ENCODE results near the gene PGC.
"Not testable (repeated sequence)": the region's sequence is repeated elsewhere in the genome, so short reads cannot be mapped to it uniquely, and the experiment has no call there.

The PGC gene

DNA sequence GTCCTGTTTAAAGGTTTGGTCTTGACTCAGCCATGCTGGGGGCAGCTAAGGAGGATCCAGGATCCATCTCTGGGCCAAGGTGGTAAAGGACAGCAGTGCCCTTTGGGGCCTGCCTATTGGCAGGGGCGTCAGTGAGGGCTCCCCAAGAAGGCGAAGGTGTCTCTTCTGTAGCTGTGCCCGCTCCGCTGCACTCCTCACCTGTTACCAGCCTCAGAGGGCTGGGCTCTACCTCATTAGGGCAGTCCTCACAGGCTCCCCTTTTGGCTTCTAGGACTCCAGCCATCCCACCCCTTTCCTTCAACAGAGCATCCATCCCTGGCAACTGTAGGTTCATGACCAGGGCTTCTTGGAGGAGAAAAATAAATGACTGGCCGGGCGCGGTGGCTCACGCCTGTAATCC, 22.2 kb upstream of the PGC start:
- no peak for DNase-seq (ENCODE audit: extremely low spot score)
- TF ChIP-seq, protein P1, sequence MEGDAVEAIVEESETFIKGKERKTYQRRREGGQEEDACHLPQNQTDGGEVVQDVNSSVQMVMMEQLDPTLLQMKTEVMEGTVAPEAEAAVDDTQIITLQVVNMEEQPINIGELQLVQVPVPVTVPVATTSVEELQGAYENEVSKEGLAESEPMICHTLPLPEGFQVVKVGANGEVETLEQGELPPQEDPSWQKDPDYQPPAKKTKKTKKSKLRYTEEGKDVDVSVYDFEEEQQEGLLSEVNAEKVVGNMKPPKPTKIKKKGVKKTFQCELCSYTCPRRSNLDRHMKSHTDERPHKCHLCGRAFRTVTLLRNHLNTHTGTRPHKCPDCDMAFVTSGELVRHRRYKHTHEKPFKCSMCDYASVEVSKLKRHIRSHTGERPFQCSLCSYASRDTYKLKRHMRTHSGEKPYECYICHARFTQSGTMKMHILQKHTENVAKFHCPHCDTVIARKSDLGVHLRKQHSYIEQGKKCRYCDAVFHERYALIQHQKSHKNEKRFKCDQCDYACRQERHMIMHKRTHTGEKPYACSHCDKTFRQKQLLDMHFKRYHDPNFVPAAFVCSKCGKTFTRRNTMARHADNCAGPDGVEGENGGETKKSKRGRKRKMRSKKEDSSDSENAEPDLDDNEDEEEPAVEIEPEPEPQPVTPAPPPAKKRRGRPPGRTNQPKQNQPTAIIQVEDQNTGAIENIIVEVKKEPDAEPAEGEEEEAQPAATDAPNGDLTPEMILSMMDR (IDR thresholded peaks at IDR 0.05; ENCODE audit: control extremely low read depth, extremely low read depth, low read depth, missing control alignments) = no peak
- ChIA-PET POLR2A (no interaction called here), CTCF (interaction anchor here (0.6 to 4.0 kb wide), 5 partner anchors 18 to 275 kb away, joined by 3 to 22 read pairs (median 3); partner anchors contain the start of gene TOMM6)

DNA sequence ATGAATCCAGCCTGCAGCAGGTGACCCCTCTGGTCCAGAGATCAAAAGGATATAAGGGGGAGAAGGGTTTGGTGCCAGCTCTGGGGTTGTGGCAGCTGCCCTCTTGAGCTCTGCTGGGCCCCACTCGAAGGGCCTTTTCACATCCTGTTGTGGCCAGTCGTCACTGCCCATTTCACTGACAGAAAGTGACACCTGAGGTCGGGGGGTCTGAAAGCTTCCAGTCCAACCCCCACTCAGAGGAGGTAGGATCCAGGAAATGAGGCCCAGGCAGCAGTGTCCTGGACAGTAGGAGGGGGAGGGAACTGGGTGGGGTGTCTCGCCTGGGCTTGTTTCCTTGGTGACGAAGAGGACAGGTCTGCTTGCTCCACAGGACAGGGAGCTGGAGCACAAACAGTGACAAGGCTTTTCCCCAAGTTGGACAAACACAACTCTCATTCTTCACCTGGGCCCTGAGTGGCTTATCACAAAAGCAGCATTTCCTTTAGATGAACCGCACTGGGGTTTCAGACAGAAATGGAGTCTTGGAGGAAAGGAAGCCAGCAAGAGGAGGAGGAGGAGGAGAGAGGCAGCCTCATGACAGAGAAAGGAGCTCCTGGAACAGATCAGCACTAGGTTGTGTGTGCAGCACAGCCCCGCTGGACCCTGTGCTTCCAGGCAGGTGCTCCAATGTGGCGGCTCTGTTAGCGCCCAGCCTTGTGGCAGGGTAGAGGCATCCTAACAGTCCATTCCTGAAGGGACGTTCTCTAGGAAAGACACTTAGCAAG, 21.5 kb upstream of the PGC start:
- ChIA-PET CTCF (interaction anchor here (0.6 to 4.0 kb wide), 10 partner anchors 9 to 275 kb away, joined by 3 to 22 read pairs (median 3); partner anchors contain the start of genes PGC and TOMM6), POLR2A (no interaction called here)
- DNase-seq (ENCODE audit: extremely low spot score) = no peak

DNA sequence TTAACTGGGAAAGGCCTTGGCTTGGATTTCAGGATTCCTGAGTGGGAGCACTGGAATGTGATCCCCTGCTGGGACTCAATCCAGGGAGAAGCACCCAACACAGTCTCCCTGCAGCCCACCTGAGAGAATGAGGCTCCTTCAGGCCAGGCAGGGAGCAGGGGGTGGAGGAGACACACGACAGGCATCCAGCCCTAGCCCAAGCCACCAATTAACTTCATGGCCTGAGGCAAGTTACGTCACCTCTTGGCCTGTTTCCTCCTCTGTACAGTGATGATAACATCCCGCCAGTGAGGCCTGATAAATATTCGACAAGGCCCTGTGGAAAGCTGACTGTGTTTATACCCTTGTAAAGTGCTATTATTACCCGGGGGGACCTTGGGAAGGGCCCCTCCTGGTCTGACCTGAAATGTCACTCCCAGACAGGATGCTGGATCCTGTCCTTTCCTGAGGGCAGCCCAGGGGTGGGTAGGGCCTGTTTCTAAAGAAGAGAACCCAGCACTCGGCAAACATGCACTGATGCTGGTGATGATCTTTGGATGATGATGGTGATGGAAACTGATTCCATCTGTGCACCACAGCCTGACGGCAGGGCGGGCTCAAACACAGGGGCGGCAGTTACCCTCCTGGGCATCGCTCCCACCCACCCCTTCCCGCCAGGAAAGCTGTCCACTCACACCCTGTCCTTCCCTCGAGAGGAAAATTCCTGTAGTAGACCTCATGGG, 20.1 kb upstream of the PGC start:
- ChIA-PET CTCF (interaction anchor here (0.9 to 4.0 kb wide), 9 partner anchors 8 to 399 kb away, joined by 3 to 22 read pairs (median 4); partner anchors contain the start of genes PGC and TOMM6), POLR2A (no interaction called here)
- no peak for DNase-seq (ENCODE audit: extremely low spot score)
- TF ChIP-seq, protein P1 (IDR thresholded peaks at IDR 0.05; ENCODE audit: control extremely low read depth, extremely low read depth, low read depth, missing control alignments) = no peak

More for the DNA sequence above, 21.5 kb upstream of the PGC start:
- TF ChIP-seq, protein P1 (IDR thresholded peaks at IDR 0.05; ENCODE audit: control extremely low read depth, extremely low read depth, low read depth, missing control alignments) = no peak

DNA sequence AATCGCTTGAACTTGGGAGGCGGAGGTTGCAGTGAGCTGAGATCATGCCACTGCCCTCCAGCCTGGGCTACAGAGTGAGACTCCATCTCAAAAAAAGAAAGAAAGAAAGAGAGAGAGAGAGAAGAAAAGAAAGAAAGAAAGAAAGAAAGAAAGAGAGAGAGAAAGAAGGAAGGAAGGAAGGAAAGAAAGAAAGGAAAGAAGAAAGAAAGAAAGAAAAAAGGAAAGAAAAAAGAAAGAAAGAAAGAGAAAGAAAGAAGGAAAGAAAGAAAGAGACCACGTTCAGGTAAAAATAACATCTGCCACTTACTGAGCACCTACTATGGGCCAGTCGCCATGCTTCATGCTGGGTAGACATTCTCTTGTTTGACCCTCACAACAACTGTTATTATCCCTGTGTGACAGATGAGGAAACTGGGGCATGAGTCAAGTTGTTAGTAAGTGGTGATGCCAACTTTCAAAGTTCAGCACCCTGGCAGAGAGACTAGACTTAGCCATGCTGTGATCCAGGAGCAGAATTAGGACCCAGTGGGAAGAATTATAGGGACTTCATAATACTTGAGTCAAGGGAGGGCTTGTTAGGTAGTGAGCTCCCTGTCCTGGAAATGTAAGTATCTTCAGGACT, 19.0 kb upstream of the PGC start:
- DNase-seq (ENCODE audit: extremely low spot score); POLR2A ChIA-PET: not testable (repeated sequence)
- CTCF ChIA-PET = interaction anchor here (0.9 to 1.5 kb wide), 4 partner anchors 9 to 398 kb away, joined by 3 to 4 read pairs (median 3); no protein-coding TSS in a partner anchor

DNA sequence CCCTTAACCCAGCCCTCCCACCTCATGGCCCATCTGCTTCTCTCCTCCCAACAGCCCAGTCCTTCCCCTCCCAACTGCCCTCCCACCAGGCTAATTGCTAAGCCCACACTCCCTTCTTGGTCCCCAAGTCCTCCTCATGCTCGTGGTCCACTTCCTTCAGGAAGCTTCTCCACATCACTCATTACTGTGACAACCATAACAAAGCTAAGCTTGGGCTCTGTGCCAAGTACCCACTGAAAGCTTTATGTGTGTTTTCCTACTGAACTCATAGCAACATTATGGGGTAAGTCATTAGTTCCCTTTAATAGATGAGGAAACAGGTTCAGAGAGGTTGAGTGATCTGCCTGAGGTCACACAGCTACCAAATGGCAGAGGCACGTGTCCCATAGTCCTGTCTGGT, 16.3 kb upstream of the PGC start:
- POLR2A ChIA-PET = no interaction called here
- TF ChIP-seq, protein P1 (IDR thresholded peaks at IDR 0.05; ENCODE audit: control extremely low read depth, extremely low read depth, low read depth, missing control alignments) = no peak
- DNase-seq (ENCODE audit: extremely low spot score) = no peak
- CTCF ChIA-PET = interaction anchor here (0.7 to 1.0 kb wide), 2 partner anchors 14 to 23 kb away, joined by 3 to 4 read pairs; no protein-coding TSS in a partner anchor

DNA sequence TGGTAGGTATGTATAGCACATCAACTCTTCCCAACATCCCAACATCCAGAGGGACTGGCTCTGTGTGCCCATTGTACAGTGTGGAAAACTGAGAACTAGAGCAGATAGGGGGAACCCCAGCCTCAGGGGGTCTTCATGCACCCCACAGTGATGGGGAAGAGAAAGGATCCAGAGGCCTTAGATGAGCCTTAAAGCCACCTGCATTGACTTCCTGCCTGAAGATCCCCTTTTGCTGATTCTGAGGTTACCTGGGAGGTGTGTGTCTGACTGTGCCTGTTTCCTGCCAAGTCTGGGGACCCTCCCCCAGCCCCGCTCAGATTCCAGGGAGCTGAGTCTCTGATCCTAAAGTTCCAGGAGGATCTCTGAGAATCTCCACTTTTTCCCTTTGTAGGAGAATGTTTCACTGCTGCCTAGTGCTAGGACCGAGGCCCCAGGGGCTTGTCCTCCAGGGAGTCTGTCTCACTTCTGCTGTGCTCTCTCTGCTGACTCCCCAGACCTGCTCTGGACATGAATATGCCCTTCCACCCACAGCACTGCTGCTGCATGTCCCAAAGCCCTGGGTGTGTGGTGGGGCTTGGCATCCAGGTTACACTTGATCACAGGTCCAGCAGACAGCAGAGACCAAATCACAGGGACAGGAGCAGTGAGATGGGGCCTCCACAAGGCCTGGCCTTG, 12.8 kb upstream of the PGC start:
- no peak for DNase-seq (ENCODE audit: extremely low spot score)
- TF ChIP-seq, protein P1 (IDR thresholded peaks at IDR 0.05; ENCODE audit: control extremely low read depth, extremely low read depth, low read depth, missing control alignments) = no peak
- CTCF ChIA-PET = interaction anchor here (1.0 to 1.6 kb wide), 3 partner anchors 8 to 17 kb away, joined by 3 to 5 read pairs (median 4); no protein-coding TSS in a partner anchor
- POLR2A ChIA-PET = no interaction called here
